ENCODE measurements around the gene PHF19.
A peak's percentile ranks its signal among the peaks of the same experiment; 100 is the strongest.

Gene PHF19

GRCh38 chr9:120921661-120922181 lies 44.7 kb upstream of the PHF19 start:
- DNase-seq (ENCODE audit: insufficient read length, low spot score) (no peak), FAIRE-seq (no peak)
- no peak for TF ChIP-seq CTCF (IDR thresholded peaks at IDR 0.05; ENCODE audit: insufficient read depth, missing control alignments)

GRCh38 chr9:120920806-120921178 lies 43.8 kb upstream of the PHF19 start:
- TF ChIP-seq CTCF (IDR thresholded peaks at IDR 0.05; ENCODE audit: insufficient read depth, missing control alignments) = no peak
- no peak for FAIRE-seq
- DNase-seq (ENCODE audit: insufficient read length, low spot score) = no peak

GRCh38 chr9:120919843-120920805 lies 43.1 kb upstream of the PHF19 start:
- DNase-seq (ENCODE audit: insufficient read length, low spot score) = no peak
- no peak for TF ChIP-seq CTCF (IDR thresholded peaks at IDR 0.05; ENCODE audit: insufficient read depth, missing control alignments)
- FAIRE-seq = peak; percentile 92

GRCh38 chr9:120918931-120919842 lies 42.2 kb upstream of the PHF19 start:
- TF ChIP-seq CTCF (IDR thresholded peaks at IDR 0.05; ENCODE audit: insufficient read depth, missing control alignments) = no peak
- DNase-seq (ENCODE audit: insufficient read length, low spot score) = no peak
- no peak for FAIRE-seq

DNA sequence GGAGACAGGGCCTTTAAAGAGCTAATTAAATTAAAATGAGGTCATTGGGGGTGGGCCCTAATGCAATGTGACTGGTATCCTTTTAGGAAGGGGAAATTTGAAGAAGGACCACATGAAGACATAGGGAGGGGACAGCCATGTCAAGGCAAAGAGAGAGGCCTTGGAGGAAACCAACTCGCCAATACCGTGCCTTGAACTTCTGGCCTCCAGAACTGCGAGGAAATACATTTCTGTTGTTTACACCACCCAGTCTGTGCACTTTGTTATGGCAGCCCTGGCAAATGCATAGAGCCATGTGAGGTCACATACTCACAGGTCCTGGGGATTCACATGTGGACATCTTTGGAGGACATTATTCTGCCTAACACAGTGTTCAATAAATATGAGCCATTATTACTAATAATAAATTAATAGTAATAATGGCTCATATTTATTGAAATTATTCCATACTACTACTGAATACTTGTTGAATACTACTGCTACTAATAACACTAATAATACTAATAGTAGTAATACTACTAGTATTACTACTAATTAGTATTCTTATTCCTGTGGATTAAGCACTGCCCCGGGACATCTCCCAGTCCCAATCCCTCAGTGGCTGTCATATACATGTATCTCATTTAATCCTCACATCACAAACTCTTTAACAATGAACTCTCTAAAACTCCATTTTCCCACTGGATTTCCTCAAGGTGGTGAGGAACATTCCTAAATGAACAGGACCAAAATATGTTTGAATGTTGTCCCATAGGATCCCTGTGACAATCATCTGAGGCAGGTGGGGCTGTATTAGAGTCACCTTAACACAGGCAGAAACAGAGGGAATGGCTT lies 41.2 kb upstream of the PHF19 start:
- no peak for TF ChIP-seq CTCF (IDR thresholded peaks at IDR 0.05; ENCODE audit: insufficient read depth, missing control alignments)
- DNase-seq (ENCODE audit: insufficient read length, low spot score) (no peak), FAIRE-seq (no peak)

- no peak for DNase-seq (ENCODE audit: insufficient read length, low spot score)
- no peak for FAIRE-seq
- TF ChIP-seq CTCF (IDR thresholded peaks at IDR 0.05; ENCODE audit: insufficient read depth, missing control alignments) = no peak
These were observed 40.2 kb upstream of the PHF19 start for GRCh38 chr9:120916991-120917880.

Measured in D721Med (cell line).